ENCODE results near the gene APOC1.
"Not testable (repeated sequence)": the region's sequence is repeated elsewhere in the genome, so short reads cannot be mapped to it uniquely, and the experiment has no call there.

The APOC1 gene

GRCh38 chr19:44914433-44915206 is at the start of gene APOC1:
Gene APOC1, plus strand, starts transcription at chr19:44914608. Its CDS starts 284 bp downstream, at chr19:44914892.
- H3K9me3 ChIP-seq (ENCODE audit: control insufficient read depth, low read length); H3K27me3 ChIP-seq (ENCODE audit: control insufficient read depth, insufficient read depth, low read length); H3K36me3 ChIP-seq (ENCODE audit: control insufficient read depth, insufficient read depth, low read length): not testable (repeated sequence)
- Histone ChIP-seq H3K9ac (ENCODE audit: low read length) (peak within 1 kb of the TSS; percentile 58), H3K4me3 (ENCODE audit: low read length) (peak within 1 kb of the TSS; percentile 60), H3K4me1 (ENCODE audit: control insufficient read depth, insufficient read depth, low read length) (peaks cover 27% of the 10 kb centered on the region)

- Histone ChIP-seq H3K9ac (ENCODE audit: low read length) (no peak overlapping the region), H3K4me1 (ENCODE audit: control insufficient read depth, insufficient read depth, low read length) (peaks cover 10% of the 10 kb centered on the region), H3K9me3 (ENCODE audit: control insufficient read depth, low read length) (no peaks in the 10 kb centered on the region), H3K36me3 (ENCODE audit: control insufficient read depth, insufficient read depth, low read length) (no peaks in the 10 kb centered on the region), H3K27me3 (ENCODE audit: control insufficient read depth, insufficient read depth, low read length) (no peaks in the 10 kb centered on the region), H3K4me3 (ENCODE audit: low read length) (no peak overlapping the region)
Observed at GRCh38 chr19:44865196-44865767, 49.1 kb upstream of the APOC1 start.

GRCh38 chr19:44866664-44867063 is 47.7 kb upstream of the APOC1 start:
- H3K9ac ChIP-seq (ENCODE audit: low read length), result no peak overlapping the region
- no peaks in the 10 kb centered on the region for H3K27me3 ChIP-seq (ENCODE audit: control insufficient read depth, insufficient read depth, low read length)
- peaks cover 10% of the 10 kb centered on the region for H3K4me1 ChIP-seq (ENCODE audit: control insufficient read depth, insufficient read depth, low read length)
- peaks cover under 1% of the 10 kb centered on the region for H3K36me3 ChIP-seq (ENCODE audit: control insufficient read depth, insufficient read depth, low read length)
- H3K4me3 ChIP-seq (ENCODE audit: low read length), result no peak overlapping the region
- H3K9me3 ChIP-seq (ENCODE audit: control insufficient read depth, low read length), result no peaks in the 10 kb centered on the region

GRCh38 chr19:44867578-44867977 is 46.8 kb upstream of the APOC1 start:
- H3K4me3 ChIP-seq (ENCODE audit: low read length), result no peak overlapping the region
- no peaks in the 10 kb centered on the region for H3K27me3 ChIP-seq (ENCODE audit: control insufficient read depth, insufficient read depth, low read length)
- H3K4me1 ChIP-seq (ENCODE audit: control insufficient read depth, insufficient read depth, low read length), result peaks cover 10% of the 10 kb centered on the region
- H3K9ac ChIP-seq (ENCODE audit: low read length), result no peak overlapping the region
- H3K9me3 ChIP-seq (ENCODE audit: control insufficient read depth, low read length), result no peaks in the 10 kb centered on the region
- peaks cover 10% of the 10 kb centered on the region for H3K36me3 ChIP-seq (ENCODE audit: control insufficient read depth, insufficient read depth, low read length)

GRCh38 chr19:44869733-44870470 is 44.5 kb upstream of the APOC1 start:
- Histone ChIP-seq H3K36me3 (ENCODE audit: control insufficient read depth, insufficient read depth, low read length) (peaks cover 16% of the 10 kb centered on the region), H3K9ac (ENCODE audit: low read length) (no peak overlapping the region), H3K27me3 (ENCODE audit: control insufficient read depth, insufficient read depth, low read length) (no peaks in the 10 kb centered on the region), H3K4me1 (ENCODE audit: control insufficient read depth, insufficient read depth, low read length) (peaks cover 10% of the 10 kb centered on the region), H3K9me3 (ENCODE audit: control insufficient read depth, low read length) (no peaks in the 10 kb centered on the region), H3K4me3 (ENCODE audit: low read length) (no peak overlapping the region)

GRCh38 chr19:44871809-44872208 is 42.6 kb upstream of the APOC1 start:
- H3K4me1 ChIP-seq (ENCODE audit: control insufficient read depth, insufficient read depth, low read length), result peaks cover 3% of the 10 kb centered on the region
- H3K9me3 ChIP-seq (ENCODE audit: control insufficient read depth, low read length), result no peaks in the 10 kb centered on the region
- H3K9ac ChIP-seq (ENCODE audit: low read length), result no peak overlapping the region
- H3K36me3 ChIP-seq (ENCODE audit: control insufficient read depth, insufficient read depth, low read length), result peaks cover 16% of the 10 kb centered on the region
- H3K4me3 ChIP-seq (ENCODE audit: low read length), result no peak overlapping the region
- H3K27me3 ChIP-seq (ENCODE audit: control insufficient read depth, insufficient read depth, low read length), result no peaks in the 10 kb centered on the region

- peaks cover 16% of the 10 kb centered on the region for H3K36me3 ChIP-seq (ENCODE audit: control insufficient read depth, insufficient read depth, low read length)
- no peak overlapping the region for H3K9ac ChIP-seq (ENCODE audit: low read length)
- H3K27me3 ChIP-seq (ENCODE audit: control insufficient read depth, insufficient read depth, low read length), result no peaks in the 10 kb centered on the region
Observed at GRCh38 chr19:44872661-44873060, 41.7 kb upstream of the APOC1 start.

GRCh38 chr19:44874317-44874716 is 40.1 kb upstream of the APOC1 start:
- Histone ChIP-seq H3K27me3 (ENCODE audit: control insufficient read depth, insufficient read depth, low read length) (no peaks in the 10 kb centered on the region), H3K36me3 (ENCODE audit: control insufficient read depth, insufficient read depth, low read length) (peaks cover 16% of the 10 kb centered on the region), H3K9ac (ENCODE audit: low read length) (no peak overlapping the region), H3K4me3 (ENCODE audit: low read length) (no peak overlapping the region), H3K4me1 (ENCODE audit: control insufficient read depth, insufficient read depth, low read length) (peaks cover 3% of the 10 kb centered on the region), H3K9me3 (ENCODE audit: control insufficient read depth, low read length) (no peaks in the 10 kb centered on the region)

More at GRCh38 chr19:44872661-44873060, 41.7 kb upstream of the APOC1 start:
- H3K9me3 ChIP-seq (ENCODE audit: control insufficient read depth, low read length), result no peaks in the 10 kb centered on the region
- H3K4me3 ChIP-seq (ENCODE audit: low read length), result no peak overlapping the region
- H3K4me1 ChIP-seq (ENCODE audit: control insufficient read depth, insufficient read depth, low read length), result peaks cover 3% of the 10 kb centered on the region

- Histone ChIP-seq H3K36me3 (ENCODE audit: control insufficient read depth, insufficient read depth, low read length) (peaks cover 16% of the 10 kb centered on the region), H3K27me3 (ENCODE audit: control insufficient read depth, insufficient read depth, low read length) (no peaks in the 10 kb centered on the region), H3K4me1 (ENCODE audit: control insufficient read depth, insufficient read depth, low read length) (no peaks in the 10 kb centered on the region), H3K4me3 (ENCODE audit: low read length) (no peak overlapping the region), H3K9ac (ENCODE audit: low read length) (no peak overlapping the region), H3K9me3 (ENCODE audit: control insufficient read depth, low read length) (no peaks in the 10 kb centered on the region)
Observed at GRCh38 chr19:44875666-44876451, 38.5 kb upstream of the APOC1 start.

- no peaks in the 10 kb centered on the region for H3K27me3 ChIP-seq (ENCODE audit: control insufficient read depth, insufficient read depth, low read length)
- no peak overlapping the region for H3K9ac ChIP-seq (ENCODE audit: low read length)
- H3K36me3 ChIP-seq (ENCODE audit: control insufficient read depth, insufficient read depth, low read length), result peaks cover 11% of the 10 kb centered on the region
- H3K4me3 ChIP-seq (ENCODE audit: low read length), result no peak overlapping the region
- no peaks in the 10 kb centered on the region for H3K9me3 ChIP-seq (ENCODE audit: control insufficient read depth, low read length)
- H3K4me1 ChIP-seq (ENCODE audit: control insufficient read depth, insufficient read depth, low read length), result no peaks in the 10 kb centered on the region
Observed at GRCh38 chr19:44876930-44877535, 37.4 kb upstream of the APOC1 start.

- Histone ChIP-seq H3K9ac (ENCODE audit: low read length) (no peak overlapping the region), H3K9me3 (ENCODE audit: control insufficient read depth, low read length) (no peaks in the 10 kb centered on the region), H3K4me3 (ENCODE audit: low read length) (no peak overlapping the region), H3K27me3 (ENCODE audit: control insufficient read depth, insufficient read depth, low read length) (no peaks in the 10 kb centered on the region), H3K4me1 (ENCODE audit: control insufficient read depth, insufficient read depth, low read length) (no peaks in the 10 kb centered on the region), H3K36me3 (ENCODE audit: control insufficient read depth, insufficient read depth, low read length) (peaks cover 6% of the 10 kb centered on the region)
Observed at GRCh38 chr19:44878120-44878865, 36.1 kb upstream of the APOC1 start.

Data from mucosa of stomach (tissue), 1 donor.